Central memory CD8-positive, alpha-beta T cell (primary cell): Measurements from ENCODE around the gene KLK2.

Experiments
- ATAC-seq: fragments of 150-1000 bp; cut with Tn5 transposase; replicated peaks from 2 replicates; pipeline ENCODE4 v1.10.0; 2022; ENCODE audit warnings: mild to moderate bottlenecking, moderate FRiP score, moderate number of reproducible peaks; ENCODE audit not compliant: poor library complexity, severe bottlenecking; ENCODE audit errors: extremely low read depth
- DNase-seq, 2 donors: peaks; one replicate each; pipeline ENCODE4 v3.0.0; 2021; ENCODE audit warnings: low spot score in 2 of 2
- H3K27ac Mint-ChIP-seq: one replicate; pipeline ENCODE4 v1.8.0; 2022; ENCODE audit warnings: low read depth, mild to moderate bottlenecking, moderate library complexity, mixed read lengths
- H3K27me3 Mint-ChIP-seq: one replicate; pipeline ENCODE4 v1.8.0; 2022; ENCODE audit warnings: mixed read lengths
- H3K36me3 Mint-ChIP-seq: one replicate; pipeline ENCODE4 v1.8.0; 2022; ENCODE audit warnings: mild to moderate bottlenecking, moderate library complexity, mixed read lengths; ENCODE audit not compliant: insufficient read depth
- H3K4me1 Mint-ChIP-seq: one replicate; pipeline ENCODE4 v1.8.0; 2022; ENCODE audit warnings: mixed read lengths
- H3K4me3 Mint-ChIP-seq: one replicate; pipeline ENCODE4 v1.8.0; 2022; ENCODE audit warnings: mild to moderate bottlenecking, moderate library complexity, mixed read lengths
- H3K9me3 Mint-ChIP-seq: one replicate; pipeline ENCODE4 v1.8.0; 2022; ENCODE audit warnings: mixed read lengths

KLK2 gene

DNA sequence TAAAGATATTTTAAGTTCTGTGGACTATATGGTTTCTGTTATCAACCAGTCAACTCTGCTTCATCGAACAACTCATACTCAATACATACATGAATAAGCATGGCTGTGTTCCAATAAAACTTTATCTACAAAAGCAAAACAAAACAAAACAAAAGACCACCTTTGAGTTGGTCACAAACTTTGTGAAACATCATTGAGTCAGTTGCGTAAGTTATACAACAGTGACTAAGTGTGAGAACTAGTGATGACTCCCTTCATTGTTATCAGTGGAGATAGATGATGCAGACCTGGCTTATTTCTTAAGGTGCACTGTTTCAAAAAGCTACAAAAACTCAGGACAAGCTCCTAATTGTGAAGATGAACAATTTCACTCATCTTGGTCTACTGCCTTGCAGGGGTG, 52.5 kb downstream of the KLK2 start:
- no peaks in the 10 kb centered on the region for H3K36me3 Mint-ChIP-seq
- no peak for ATAC-seq
- H3K4me1 Mint-ChIP-seq: peaks cover 8% of the 10 kb centered on the region
- peaks cover 43% of the 10 kb centered on the region for H3K27me3 Mint-ChIP-seq
- DNase-seq: no peak
- H3K9me3 Mint-ChIP-seq: no peaks in the 10 kb centered on the region
- H3K27ac Mint-ChIP-seq: no peak overlapping the region
- no peak overlapping the region for H3K4me3 Mint-ChIP-seq

DNA sequence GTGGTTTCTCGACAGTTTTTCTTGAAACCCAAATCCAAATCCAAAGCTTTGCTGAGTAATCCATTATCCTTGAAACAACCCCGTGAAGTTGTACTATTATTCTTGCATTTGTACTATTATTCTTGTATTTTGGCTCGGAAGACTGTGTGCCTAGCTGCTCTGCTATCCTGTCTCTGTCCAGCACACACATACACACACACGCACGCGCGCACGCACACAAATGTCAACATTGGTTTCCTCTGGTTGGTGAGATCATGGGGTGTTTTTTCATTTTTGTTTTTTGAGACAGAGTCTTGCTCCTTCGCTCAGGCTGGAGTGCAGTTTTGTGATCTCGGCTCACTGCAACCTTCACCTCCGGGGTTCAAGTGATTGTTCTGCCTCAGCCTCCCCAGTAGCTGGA, 52.9 kb downstream of the KLK2 start:
- Mint-ChIP-seq H3K4me1 (peaks cover 8% of the 10 kb centered on the region), H3K27ac (no peak overlapping the region), H3K4me3 (no peak overlapping the region), H3K36me3 (no peaks in the 10 kb centered on the region), H3K27me3 (peaks cover 44% of the 10 kb centered on the region), H3K9me3 (no peaks in the 10 kb centered on the region)
- ATAC-seq: no peak
- no peak for DNase-seq

DNA sequence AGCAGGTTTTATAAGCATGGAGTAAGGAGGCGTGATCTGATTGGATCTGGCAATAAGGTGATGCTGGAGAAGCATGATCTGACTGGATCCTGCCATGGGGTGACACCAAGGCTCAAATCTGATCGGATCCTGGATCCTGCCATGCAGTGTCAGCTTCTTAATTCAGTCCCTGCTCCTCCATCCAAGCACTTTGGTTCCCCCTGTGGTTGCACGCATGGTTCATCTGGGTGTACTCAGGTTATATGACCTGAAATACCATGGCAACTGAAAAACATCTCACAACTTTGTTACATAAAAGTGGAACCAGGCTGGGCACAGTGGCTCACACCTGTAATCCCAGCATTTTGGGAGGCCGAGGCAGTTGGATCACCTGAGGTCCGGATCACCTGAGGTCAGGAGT, 55.6 kb downstream of the KLK2 start:
- Mint-ChIP-seq H3K9me3 (no peaks in the 10 kb centered on the region), H3K27ac (no peak overlapping the region), H3K4me1 (no peaks in the 10 kb centered on the region), H3K27me3 (peaks cover 56% of the 10 kb centered on the region), H3K4me3 (no peak overlapping the region), H3K36me3 (no peaks in the 10 kb centered on the region)
- ATAC-seq (no peak), DNase-seq (no peak)
